ENCODE measurements around the gene RBCK1.

DNA sequence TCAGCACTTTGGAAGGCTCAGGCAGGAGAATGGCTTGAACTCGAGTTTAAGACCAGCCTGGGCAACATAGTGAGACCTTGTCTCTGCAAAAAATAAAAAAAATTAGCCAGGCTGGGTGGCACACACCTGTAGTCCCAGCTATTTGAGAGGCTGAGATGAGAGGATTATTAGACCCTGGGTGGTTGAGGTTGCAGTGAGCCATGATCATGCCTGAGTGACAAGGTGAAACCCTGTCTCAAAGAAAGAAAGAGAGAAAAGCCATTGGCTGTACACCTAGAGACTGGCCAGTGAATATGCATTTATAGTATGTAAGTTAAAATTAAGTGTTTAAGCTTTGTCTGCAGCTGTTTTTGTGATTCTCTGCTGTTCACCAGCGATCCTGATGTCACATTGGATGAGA lies 6.1 kb downstream of the RBCK1 start:
- TF ChIP-seq POLR2A (IDR thresholded peaks at IDR 0.05; ENCODE audit: low read depth) = no peak
- TF ChIP-seq, protein P1, sequence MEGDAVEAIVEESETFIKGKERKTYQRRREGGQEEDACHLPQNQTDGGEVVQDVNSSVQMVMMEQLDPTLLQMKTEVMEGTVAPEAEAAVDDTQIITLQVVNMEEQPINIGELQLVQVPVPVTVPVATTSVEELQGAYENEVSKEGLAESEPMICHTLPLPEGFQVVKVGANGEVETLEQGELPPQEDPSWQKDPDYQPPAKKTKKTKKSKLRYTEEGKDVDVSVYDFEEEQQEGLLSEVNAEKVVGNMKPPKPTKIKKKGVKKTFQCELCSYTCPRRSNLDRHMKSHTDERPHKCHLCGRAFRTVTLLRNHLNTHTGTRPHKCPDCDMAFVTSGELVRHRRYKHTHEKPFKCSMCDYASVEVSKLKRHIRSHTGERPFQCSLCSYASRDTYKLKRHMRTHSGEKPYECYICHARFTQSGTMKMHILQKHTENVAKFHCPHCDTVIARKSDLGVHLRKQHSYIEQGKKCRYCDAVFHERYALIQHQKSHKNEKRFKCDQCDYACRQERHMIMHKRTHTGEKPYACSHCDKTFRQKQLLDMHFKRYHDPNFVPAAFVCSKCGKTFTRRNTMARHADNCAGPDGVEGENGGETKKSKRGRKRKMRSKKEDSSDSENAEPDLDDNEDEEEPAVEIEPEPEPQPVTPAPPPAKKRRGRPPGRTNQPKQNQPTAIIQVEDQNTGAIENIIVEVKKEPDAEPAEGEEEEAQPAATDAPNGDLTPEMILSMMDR (IDR thresholded peaks at IDR 0.05) = no peak

Data from esophagus muscularis mucosa (tissue), 3 donors.